EH (cell line): ENCODE data around the gene CRY2.
A peak's percentile ranks its signal among the peaks of the same experiment; 100 is the strongest.
"Not testable (repeated sequence)": the region's sequence is repeated elsewhere in the genome, so short reads cannot be mapped to it uniquely, and the experiment has no call there.

ENCODE experiments used
- DNase-seq: peaks from one replicate; pipeline ENCODE4 v3.0.0-alpha.2; 2015; ENCODE audit warnings: low read depth

CRY2 gene

DNA sequence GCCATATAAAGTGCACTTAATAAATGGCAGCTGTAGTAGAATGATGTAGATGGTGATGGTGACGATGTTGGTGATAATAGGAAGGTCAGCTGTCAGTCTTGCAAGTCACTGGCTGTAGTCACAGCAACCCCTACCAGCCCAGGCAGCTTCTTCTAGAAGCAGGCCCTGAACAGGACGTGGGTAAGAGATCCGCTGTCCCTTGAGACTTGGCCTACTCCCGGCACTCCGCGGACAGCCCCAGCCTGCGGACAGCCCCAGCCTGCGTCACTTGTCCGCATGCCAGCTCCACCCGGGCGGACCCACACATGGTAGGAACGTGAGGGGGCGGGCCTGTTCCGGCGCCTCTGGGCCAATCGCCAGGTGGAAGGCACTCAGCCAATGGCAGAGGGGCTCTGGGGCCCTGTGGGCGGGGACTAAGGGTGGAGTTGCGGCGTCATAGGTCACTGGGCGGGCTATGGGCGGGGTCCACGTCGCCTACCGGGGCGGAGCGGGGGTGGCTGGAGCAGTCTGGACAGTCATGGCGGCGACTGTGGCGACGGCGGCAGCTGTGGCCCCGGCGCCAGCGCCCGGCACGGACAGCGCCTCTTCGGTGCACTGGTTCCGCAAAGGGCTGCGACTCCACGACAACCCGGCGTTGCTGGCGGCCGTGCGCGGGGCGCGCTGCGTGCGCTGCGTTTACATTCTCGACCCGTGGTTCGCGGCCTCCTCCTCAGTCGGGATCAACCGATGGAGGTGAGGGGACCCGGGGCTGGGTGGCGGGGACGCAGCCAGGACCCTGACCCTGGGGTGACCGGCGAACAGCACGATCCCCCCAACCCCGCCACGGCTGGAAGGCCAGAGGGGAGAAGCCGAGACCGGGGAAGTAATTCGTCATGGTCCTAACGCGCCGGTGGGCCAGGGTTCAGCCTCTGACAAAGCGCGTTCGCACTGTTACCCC lies at the start of gene CRY2:
Gene CRY2, plus strand, starts transcription at position 502 of the 937 bp plus-strand sequence. Its CDS starts 16 bp downstream, at position 518.
- peak; percentile 97 for DNase-seq

DNA sequence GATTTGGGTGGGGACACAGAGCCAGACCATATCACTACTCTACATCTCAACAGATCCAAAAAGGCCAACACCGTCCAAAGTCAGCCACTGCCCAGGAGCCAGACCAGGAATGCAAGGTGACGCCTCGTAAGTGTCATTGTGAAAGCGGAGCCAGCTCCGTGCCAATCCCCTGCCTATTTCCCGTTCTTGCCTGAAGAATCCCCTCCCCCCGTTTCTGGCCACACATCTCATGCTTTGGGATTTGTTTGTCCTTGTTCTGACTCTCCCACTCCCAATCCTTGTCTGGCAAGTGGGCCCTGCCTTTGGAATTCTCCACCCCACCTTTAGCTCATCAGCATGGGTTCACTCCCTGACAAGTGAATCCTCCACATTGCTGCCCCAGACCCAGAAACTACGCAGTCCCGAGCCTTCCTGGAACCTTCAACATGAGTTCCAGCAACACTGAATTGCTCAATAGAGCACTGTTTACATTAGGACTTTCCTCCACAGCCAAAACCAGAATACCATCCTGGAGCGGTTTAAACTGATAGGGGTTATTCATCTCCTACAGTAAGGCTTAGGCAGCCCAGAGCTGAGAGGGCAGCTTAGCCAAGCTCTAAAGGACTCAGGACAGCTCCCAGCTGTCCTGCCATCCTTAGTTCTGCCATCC lies 48.4 kb upstream of the CRY2 start:
- peak; percentile 19 for DNase-seq

DNA sequence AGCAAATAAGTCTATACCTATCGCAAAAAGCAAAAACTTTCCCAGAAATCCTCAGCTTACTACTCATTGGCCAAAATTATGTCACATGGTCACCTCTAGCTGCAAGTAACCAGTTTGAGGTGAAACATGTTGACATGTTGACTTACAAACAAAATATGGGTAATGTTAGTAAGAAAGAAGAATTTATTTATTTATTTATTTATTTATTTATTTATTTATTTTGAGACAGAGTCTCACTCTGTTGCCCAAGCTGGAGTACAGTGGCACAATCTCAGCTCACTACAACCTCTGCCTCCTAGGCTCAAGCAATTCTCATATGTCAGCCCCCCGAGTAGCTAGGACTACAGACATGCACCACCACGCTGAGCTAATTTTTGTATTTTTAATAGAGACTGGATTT lies 47.7 kb upstream of the CRY2 start:
- no peak for DNase-seq

DNA sequence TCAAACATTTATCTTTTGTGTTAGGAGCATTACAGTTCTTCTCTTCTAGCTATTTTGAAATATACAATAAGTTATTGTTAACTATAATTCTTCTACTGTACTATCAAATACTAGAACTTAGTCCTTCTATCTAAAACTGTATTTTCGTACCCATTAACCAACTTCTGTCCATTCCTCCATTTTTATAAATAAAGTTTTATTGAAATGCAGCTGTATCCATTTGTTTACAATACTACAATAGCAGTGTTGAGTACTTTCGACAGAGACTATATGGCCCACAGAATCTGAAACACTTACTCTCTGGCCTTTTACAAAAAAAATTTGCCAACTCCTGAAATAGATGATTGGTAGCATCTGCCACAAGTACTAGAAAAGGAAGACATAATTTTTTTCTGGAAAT lies 47.0 kb upstream of the CRY2 start:
- DNase-seq: no peak

DNA sequence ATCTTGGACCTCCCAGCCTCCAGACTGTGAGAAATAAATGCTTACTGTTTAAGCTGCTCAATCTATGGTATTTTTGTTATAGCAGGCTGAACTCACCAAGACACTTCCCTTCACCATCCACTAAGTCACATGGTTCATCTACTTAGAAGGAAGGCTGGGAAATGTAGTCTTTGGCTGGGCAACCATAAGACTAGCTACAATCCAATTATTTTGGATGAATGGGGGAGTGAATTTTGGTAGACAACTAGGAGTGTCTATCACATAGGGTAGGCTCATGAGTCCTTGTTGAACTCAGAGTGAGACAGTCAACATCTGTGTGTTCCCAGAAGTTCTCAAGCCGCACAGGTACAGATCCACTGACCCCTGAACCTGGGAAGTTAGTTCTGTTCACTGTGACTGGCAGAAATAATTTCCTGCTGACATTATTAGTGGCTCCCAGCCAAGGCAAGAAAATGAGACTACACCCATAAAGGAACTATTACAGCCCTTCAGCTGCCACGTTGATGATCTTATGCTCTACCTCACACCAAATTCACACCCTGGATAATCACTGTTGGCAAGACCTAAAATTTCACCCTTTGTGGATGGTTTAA lies 45.5 kb upstream of the CRY2 start:
- DNase-seq: peak; percentile 39

DNA sequence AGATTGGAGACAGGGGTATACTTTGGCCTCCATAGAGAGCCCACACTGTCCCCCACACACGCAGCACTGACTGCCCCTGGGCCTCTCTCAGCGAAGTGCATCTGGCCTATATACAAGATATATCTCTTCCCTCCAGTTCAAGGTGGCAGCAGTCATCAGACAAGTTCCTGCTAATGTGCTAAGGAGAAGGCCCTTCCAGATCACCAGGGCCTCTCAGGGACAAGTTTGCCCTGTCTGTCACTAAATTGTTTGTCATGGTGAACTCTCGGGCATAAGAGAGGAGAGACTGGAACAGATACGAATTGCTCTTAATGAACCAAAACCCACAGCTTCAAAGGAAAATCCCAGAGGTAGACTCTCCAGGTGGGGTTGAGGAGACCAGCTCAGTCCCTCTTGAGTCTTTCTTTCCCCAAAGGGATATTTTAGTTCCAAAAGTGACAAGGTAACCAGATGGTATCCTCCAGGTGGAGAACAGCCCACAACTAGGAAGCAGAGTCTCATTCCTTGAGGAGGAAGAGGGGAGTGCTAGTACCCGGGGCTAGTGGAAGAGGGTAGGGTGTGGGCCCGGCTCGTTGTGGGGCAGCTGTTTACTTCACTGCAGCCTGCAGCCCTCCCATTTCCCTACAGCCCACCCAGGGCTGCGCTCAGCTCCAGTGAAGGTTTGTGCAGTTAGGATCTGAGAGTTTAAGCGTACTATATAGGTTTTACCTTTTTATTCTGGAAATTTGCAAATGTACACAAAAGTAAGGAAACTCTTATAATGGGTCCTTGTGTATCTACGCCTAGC lies 44.6 kb upstream of the CRY2 start:
- DNase-seq: no peak

DNA sequence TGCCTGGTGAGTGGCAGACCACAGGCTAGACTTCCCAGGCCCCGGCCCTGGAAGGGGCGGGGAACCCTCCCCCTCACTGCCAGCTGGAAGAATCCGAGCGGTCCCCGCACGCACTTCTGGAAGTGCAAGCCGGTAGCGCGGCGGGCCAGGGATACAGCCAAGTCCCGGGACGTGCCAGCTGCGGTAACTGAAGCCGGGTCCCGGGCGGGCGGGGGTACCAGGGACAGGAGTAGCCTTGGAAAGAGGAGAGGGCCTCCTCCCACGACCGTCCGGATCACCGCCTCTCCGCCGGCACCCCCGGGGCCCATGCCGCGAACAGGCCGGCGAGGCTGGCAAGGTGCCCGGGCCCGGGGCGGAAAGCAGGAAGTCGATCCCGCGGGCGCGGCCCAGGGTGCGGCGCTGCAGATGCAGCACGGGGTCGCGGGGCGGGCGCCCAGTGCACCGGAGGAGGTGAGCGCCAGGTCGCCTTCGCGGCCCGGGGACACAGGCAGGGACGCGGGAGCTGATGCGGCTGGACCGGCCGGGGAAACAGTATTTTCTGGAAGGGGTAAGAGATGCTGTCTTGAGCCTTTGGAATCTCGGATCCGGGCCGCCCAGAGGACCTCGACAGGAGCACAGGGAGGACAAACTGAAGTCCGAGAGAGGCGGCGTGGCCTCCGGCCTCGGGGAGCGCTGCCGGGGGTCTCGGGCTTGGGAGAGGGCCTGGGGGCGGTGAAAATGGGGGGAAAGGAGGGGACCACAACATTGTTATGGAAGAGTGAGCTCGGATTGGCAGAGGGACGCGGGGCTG lies 43.1 kb upstream of the CRY2 start:
- DNase-seq: peak; percentile 64

DNA sequence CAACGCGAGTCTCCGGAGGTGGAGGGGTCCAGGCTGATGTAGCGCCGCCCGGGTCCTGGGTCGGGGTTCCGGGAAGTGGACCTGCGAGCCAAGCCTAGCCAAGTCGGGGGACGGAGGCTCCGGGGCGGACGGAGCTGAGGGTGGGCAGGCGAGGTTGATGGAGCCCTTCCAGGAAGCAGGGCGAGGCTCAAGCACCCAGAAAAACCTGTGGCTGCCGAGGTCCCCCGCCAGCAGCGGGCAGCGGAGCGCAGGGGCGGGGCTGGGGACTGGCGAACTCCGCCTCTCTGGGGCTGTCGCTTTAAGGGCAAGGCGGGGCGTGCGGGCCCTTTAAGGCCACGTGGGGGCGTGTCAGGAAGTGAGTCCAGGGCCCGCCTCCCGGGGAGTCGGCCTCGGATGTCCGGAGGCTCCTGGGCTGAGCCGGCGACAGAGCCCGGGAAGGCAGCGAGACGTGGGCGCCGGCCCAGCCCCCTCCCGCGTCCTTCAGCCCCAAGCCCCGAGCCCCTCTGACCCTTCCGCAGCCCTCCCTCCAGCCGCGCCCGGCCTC lies 42.4 kb upstream of the CRY2 start, which contains the start of gene SLC35C1:
Gene SLC35C1, plus strand, starts transcription at position 389 of the 544 bp plus-strand sequence. CDS start 653 bp downstream, outside the sequence.
- peak; percentile 96 for DNase-seq

DNA sequence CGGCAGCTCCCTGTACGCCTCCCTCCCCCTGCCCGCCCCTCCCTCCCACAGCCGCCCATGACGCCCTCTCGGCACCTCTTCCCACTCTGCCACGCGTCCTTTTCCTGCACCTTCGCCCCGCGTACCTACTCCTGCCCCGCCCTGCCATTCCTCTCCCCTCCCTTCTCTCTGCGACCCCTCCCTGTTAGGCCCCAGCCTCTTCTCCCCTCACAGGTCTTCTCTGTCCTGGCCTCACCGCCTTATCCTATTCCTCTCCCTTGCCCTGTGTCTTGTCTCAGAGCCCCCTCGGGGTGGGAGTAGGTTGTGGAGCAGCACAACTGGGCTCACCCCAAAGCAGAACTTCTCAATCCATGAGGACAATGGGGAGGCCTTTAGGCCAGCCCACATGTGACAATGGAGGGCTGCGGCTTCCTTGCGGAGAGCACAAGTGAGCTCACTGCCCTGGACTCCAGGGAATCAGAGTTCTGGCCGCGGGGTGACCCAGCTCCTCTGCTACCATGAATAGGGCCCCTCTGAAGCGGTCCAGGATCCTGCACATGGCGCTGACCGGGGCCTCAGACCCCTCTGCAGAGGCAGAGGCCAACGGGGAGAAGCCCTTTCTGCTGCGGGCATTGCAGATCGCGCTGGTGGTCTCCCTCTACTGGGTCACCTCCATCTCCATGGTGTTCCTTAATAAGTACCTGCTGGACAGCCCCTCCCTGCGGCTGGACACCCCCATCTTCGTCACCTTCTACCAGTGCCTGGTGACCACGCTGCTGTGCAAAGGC lies 41.8 kb upstream of the CRY2 start:
- DNase-seq: peak; percentile 86

DNA sequence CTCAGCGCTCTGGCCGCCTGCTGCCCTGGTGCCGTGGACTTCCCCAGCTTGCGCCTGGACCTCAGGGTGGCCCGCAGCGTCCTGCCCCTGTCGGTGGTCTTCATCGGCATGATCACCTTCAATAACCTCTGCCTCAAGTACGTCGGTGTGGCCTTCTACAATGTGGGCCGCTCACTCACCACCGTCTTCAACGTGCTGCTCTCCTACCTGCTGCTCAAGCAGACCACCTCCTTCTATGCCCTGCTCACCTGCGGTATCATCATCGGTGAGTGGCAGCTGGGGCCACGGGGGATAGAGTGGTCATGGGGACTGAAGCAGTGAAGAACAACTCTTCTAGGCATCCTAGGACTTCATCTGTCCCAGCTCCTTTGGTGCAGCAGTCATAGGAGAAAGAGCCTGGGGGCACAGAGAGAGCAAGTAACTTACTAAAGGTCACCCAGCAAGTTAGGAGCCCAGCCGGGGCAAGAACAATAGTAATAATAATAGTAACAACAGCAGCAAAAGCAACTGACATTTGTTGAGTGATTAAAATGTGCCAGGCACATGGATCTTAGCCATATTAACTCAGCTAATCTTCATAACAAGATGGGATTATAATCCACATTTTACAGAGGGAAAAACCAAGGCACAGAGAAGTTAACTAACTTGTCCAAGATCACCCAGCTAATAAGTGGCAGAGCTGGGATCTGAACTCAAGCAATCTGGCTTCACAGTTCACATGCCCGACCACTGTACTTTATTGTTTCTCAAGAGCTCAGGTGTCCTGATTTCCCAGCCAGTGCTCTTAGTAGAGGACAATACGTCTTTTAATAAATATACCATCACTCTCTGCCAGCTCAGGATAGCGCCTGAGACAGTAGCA lies 41.0 kb upstream of the CRY2 start:
- no peak for DNase-seq

DNA sequence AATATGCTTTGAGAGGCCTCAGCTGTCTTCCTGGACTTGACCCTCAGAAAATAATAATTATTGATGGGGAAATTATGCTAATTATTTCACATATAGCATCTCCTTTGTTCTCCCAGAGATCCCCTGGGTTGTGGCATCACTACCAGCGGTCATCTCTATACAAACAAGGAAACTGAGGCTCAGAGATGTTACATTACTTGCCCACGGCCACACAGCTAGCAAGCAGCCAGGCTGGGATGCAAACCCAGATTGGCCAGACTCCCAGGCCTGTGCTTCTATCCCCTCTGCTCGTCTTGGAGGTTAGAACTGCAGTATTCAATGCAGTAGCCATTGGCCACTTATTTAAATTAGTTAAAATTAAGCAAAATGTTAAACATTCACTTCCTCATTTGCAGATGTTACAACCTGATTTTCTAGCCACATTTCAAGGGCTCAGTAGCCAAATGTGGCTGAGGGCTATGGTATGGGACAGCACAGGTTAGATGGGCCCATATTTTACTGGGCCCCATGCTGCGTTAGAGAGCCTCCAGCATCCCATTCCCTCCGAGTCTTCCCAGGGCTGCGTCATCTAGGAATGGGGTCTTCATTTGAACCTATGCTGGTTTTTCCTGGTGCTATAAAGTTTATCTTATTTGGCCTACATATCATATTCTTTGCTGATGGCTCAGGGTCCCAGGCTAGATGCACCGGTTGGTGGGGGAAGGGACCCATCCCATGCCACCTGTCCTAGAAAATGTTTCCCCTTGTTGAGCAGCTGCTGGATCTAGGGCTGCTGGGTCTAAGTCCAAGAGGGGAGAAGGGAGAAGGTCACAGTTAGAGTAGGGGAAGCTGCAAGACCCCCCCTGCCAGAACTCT lies 40.1 kb upstream of the CRY2 start:
- no peak for DNase-seq

DNA sequence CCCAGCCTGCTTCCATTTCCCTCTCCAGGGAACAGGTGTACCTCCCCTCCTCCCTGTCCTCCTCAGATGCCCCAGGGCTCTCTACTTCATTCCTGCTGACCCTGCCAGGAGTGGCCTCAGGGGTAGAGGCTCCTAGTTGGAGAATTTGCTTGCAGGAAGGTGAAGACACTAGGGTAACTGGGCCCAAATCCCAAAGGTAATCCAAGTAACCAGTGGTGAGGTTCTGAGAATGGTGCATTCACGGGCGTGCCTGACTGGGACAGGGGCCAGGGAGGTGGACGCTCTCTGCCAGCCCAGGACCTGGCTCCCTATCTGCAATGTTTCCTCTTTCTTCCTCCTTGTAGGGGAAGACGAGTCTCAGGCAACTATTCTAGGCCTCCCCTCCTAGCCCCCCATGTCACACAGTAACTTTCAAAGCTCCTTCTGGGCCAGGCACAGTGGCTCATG lies 39.5 kb upstream of the CRY2 start:
- no peak for DNase-seq

DNA sequence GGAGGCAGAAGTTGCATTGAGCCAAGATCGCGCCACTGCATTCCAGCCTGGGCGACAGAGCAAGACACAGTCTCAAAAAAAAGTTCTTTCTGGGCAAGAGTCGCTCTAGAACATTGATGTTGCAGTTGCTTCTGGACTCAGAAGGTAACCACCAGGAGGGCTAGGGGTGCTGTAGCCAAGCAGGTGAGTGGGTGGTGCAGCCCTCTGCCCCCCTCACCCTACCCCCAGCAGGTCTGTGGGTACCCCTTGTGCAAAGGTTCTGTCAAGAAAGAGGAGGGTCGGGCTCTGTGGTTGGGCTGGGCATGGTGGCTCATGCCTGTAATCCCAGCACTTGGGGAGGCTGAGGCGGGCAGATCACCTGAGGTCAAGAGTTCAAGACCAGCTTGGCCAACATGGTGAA lies 38.8 kb upstream of the CRY2 start:
- not testable (repeated sequence) for DNase-seq

DNA sequence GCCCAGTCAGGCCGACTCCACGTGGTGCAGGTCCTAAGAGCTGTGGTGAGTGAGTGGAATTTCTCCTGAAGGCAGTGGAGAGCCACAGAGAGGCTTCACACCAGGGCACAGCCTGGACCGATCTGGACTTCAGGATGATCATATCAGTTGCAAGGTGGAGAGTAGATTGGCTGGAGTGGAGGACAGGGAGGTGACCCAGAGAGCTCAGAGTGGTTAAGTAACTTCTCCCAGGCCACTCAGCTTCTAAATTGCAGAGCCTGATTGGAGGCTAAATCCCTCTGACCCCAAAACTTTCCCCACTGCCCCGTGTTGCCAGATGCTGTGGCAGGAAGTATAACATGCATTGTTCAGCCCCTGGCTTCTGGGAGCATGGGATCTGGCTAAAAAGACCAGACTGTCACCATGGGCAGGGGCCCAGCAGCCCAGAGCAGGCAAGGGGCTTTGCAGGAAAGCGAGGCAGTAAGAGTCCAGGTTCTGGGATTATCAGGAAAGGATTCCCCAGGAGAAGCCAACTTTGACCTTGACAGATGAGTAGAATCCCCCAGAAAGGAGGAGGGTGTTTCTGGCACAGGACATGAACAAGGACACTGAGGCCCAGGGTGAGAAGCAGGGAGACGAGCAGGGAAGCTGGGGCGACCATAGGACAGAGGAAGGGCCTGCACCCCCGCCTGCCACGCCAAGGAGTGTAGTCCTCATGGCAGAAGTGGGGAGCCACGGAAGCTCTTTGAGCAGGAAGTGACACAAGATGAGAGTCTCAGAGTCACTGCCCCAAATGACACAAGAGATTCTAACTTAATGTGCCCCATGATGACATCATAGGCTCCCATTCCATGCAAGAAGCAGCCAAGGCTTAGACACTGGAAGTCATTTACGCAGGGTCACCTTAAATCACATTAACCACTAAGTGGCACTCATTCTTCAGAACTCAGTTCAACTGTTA lies 37.5 kb upstream of the CRY2 start:
- DNase-seq: no peak

DNA sequence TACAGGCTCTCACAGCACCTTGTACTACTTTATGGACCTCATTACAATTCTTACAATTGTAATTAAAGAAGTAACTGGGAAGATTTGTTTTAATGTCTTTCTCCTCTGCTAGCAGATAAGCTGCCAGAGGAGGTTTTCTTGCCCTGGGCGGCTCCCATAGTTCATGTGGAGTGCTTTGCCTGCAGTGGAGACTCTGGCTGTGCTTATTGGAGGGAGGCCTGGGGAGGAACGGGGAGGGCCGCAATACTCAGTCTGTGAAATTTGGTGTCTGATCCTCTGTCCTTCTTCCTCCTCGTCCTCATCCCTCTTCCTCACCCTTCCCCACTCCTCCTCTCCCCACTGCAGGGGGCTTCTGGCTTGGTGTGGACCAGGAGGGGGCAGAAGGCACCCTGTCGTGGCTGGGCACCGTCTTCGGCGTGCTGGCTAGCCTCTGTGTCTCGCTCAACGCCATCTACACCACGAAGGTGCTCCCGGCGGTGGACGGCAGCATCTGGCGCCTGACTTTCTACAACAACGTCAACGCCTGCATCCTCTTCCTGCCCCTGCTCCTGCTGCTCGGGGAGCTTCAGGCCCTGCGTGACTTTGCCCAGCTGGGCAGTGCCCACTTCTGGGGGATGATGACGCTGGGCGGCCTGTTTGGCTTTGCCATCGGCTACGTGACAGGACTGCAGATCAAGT lies 36.7 kb upstream of the CRY2 start:
- no peak for DNase-seq

DNA sequence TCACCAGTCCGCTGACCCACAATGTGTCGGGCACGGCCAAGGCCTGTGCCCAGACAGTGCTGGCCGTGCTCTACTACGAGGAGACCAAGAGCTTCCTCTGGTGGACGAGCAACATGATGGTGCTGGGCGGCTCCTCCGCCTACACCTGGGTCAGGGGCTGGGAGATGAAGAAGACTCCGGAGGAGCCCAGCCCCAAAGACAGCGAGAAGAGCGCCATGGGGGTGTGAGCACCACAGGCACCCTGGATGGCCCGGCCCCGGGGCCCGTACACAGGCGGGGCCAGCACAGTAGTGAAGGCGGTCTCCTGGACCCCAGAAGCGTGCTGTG lies 36.2 kb upstream of the CRY2 start:
- no peak for DNase-seq
